Stimulated activated CD8-positive, alpha-beta memory T cell treated with anti-CD3 and anti-CD28 coated beads, Interleukin-4, amount 100 ng/mL, for 24 hours (primary cell): ENCODE results near the gene AKR1C2.
"Not testable (repeated sequence)": the region's sequence is repeated elsewhere in the genome, so short reads cannot be mapped to it uniquely, and the experiment has no call there.

ENCODE experiments used
- DNase-seq: peaks from one replicate; pipeline ENCODE4 v3.0.0-alpha.2; 2020; ENCODE audit warnings: low read depth

AKR1C2 gene

DNA sequence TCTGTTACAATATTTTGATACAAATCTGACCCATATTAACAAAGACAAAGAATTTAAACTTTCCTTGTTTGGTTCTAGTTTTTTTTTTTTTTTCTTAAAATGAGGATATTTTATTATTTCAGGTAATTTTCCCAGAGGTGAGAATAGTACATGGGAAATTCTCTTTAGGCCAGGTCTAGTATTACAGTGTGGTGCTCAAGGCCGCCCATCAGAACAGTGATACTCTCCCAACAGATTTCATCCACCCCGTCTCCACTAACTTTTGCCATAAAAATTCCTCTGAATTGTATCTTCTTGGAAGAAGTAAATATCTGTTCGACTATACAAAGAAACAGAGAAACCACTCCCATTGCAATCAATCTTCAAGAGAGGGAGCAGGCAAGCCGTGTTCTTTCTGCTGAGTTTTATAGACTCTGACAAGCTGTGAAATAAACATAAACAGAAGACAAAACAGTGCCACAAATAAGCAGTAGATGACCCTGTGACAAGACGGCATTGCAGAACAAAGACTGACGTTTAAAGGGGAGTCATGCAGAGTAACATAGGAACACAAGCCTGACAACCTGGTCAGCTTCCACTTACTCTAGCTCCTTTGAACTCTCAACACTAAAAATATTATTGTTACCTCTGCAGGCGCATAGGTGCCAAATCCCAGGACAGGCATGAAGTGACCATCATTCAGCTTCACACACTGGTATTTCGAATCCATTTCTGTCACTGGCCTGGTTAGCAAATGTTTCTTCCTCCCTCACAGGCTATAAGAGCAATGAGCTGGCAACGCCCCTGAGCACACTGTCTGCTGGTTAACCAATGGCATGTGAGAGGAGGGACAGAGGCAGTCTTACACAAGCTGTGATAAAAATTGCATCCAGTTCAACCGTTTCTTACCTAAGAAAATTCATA lies at the start of gene AKR1C2:
Gene AKR1C2, minus strand, starts transcription at position 731 of the 903 bp plus-strand sequence. Its CDS starts 22 bp downstream, at position 709.
- not testable (repeated sequence) for DNase-seq

DNA sequence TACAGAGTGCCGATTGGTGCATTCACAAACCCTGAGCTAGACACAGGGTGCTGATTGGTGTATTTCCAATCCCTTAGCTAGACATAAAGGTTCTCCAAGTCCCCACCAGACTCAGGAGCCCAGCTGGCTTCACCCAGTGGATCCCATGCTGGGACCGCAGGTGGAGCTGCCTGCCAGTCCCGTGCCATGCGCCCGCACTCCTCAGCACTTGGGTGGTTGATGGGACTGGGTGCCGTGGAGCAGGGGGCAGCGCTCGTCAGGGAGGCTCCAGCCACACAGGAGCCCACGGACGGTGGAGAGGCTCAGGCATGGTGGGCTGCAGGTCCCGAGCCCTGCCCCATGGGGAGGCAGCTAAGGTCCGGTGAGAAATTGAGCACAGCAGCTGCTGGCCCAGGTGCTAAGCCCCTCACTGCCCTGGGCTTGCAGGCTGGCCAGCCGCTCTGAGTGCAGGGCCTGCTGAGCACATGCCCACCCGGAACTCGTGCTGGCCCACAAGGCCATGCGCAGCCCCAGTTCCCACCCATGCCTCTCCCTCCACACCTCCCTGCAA lies 49.4 kb upstream of the AKR1C2 start:
- not testable (repeated sequence) for DNase-seq

GRCh38 chr10:5047912-5048628 lies 44.4 kb upstream of the AKR1C2 start:
- DNase-seq: no peak

DNA sequence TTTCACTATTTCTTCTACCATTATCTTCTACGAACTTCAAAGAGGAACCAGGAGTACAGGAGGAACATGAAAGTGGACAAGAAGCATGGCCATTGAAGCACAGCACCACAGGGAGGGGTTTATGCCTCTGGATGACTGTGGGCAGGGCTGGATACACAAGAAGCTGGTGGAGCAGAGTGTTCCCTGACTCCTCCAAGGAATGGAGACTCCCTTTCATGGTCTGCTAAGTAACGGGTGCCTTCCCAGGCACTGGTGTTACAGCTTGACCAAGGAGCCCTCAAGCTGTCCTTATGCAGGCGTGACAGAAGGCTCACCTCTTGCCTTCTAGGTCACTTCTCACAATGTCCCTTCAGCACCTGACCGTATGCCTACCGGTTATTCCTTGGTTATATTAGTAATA lies 43.4 kb upstream of the AKR1C2 start:
- DNase-seq: not testable (repeated sequence)

DNA sequence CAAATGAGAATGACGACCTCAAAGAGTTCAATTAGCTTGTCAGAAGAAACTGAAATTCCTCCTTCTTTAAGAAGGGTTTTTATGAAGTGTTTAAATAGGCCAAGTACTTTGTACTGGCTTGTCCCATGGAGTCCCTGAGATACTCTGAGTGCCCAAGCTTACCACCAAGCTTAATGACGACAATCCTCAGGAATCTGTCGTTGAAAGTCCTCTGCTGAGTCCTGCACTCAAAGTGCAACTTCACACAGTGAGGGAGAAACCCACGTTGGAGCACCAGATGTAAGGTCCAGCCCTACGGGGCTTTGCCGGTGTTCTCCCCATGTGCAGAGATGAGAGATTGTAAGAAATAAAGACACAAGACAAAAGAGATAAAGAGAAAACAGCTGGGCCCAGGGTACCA lies 42.8 kb upstream of the AKR1C2 start:
- no peak for DNase-seq

- DNase-seq: no peak
Measured at GRCh38 chr10:5045095-5045494, 41.4 kb upstream of the AKR1C2 start.

DNA sequence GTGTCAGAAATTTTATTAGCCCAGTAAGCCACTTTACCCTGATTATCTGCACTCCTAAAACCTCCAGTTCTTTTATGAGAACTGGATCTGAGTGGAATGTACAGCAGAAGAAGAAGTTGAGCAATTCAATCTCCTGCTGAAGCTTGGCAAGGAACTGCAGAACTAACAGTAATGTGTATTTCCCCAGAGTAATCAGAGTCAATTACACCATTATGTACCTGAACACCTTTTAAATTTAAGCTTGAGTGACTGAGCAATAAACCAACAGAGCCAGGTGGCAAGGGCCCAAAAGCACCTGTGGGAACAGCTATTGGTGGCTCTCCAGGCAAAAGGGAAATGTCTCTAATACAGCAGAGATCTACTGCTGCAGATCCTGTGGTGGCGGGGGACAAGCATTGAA lies 40.1 kb upstream of the AKR1C2 start:
- DNase-seq: no peak

DNA sequence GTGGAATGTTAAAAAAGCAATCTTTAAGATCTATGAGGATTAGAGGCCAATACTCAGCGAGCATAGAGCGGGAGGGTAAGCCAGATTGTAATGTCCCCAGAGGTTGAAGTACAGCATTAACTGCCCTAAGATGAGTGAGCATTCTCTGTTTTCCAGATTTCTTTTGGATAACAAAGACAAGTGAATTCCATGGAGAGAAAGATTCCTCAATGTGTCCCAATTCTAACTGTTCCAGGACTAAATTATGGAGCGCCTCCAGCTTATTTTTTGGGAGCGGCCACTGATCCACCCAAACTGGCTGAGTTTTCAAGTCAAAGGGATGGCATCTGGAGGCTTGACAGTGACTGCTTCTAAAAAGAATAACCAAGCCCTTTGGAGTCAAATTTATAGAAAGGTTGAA lies 39.3 kb upstream of the AKR1C2 start:
- DNase-seq: no peak

- no peak for DNase-seq
Measured at GRCh38 chr10:5041471-5042023, 37.9 kb upstream of the AKR1C2 start.

DNA sequence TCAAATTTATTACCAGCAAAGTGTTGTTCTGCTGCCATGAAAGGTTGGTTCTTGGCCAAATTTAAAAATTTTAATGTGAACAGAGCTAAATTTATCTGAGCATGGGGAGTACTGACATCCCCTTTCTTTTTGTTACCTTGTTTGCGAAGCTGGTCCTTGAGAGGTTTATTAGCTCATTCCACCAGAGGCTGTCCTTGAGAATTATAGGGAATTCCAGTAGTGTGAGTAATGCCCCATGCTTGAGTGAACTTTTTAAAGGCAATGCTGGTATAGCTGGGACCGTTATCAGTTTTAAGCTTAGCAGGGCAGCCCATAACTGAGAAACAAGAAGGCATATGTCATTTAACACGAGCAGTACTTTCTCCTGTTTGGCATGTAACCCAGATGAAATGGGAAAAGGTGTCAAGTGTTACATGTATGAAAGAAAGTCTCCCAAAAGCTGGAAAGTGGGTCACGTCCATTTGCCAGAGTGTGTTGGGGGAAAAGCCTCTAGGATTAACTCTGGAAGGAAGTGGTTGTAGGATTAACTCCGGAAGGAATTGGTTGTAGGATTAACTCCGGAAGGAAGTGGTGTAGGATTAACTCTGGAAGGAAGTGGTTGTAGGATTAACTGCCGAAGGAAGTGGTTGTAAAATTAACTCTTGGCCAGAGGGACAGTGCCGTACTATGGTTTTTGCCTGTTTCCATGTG lies 37.3 kb upstream of the AKR1C2 start:
- DNase-seq: no peak

DNA sequence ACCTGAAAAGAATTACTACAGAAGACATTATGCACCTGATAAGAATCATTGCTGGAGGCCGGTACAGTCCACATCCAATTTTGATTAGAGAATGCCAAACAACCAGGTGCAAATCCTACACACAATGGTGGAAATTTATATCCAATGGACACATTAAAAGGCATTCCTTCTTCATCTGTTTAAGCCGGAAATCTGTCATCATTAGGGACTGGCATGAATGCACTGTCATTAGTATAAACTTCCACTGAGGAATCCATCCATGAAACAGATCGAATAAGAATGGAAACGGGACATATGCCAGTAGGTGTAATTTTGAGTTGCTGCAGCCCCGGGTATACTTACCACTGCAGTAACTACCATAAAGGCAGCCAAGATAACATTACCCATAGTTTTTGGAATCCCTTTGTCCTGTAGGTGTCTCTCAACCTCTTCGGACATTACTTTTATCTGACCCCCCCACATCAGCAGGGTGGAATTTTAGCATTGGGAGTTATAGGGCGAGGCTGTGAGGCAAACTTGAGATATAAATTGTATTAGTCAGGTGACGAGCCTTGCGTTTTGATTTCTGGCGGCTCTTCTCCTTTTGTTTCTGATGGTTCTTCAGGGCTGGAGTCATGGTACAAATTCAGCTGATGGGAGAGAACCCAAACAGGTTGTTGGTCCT lies 36.5 kb upstream of the AKR1C2 start:
- no peak for DNase-seq

- no peak for DNase-seq
Measured at GRCh38 chr10:5038733-5039132, 35.1 kb upstream of the AKR1C2 start.

GRCh38 chr10:5038101-5038500 lies 34.4 kb upstream of the AKR1C2 start:
- no peak for DNase-seq

GRCh38 chr10:5036511-5036910 lies 32.9 kb upstream of the AKR1C2 start:
- DNase-seq: no peak

DNA sequence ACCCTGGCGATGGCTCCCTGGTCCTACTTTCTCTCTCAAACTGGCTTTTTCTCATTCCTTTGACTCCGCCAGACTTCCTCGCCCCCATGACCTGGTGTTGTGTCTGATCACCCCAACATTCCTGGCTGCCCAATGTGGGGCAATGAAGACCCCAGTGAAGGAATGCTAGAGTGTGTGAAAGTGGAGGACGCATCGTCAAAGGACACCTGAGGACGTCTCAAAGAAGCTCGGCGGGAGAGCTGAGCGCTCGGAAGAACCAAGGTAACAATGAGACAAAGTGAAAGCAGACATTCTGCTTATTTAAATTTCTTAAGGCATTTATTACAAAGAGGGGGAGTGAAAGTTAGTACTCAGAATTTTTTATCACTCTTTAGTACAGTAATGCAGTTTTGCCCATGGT lies 31.7 kb upstream of the AKR1C2 start:
- DNase-seq: no peak

DNA sequence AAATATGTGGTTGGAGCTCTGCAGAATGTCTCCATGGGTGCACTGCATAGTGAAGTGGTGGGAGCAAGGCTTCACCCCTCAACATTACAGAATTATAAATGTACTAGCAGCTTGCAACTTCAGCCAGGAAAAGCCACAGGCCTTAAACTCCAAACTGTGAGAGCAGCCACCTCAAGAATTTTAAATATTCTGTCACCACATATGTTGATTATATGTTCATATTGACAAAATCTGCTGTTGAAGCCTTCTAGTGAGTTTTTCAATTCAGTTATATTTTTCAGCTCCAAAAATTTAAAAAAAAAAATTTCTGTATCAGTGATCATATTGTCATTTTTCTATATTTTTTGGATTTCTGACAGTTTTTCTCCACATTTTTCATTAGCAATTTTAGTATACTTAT lies 30.9 kb upstream of the AKR1C2 start:
- no peak for DNase-seq

DNA sequence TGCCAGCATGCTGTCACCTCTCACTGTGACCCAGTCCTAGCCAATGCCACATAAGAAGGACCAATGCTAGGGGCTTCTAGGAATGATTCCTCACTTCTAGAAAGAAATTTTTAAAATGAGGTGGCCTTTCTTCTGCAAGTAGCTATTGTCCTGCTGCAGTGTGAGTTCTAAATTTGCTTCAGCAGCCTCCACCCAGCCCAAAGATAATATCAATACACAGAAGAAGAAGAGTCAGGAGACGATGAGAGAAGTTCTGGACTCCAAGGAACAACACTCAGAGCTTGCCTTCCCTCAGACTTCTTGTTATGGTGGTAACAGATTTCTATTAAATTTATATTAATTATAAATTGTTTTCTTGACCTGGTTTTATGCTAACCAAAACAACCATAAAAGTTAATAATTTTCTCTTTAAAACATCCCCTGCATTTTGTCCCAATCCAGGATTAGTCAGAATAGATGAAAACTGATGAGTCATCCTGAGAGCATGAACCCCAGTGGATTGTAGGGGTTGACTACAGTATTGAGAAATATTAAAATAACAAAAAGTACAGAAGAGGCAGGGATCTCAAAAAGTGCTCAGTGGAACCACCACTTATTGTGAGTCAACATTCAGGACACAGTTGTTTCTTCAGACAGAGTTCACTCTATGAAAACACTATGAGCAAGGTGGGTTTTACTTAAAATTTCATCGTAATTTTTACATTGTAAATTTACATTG lies 29.6 kb upstream of the AKR1C2 start:
- no peak for DNase-seq

- not testable (repeated sequence) for DNase-seq
Measured at GRCh38 chr10:5032444-5032843, 28.8 kb upstream of the AKR1C2 start.

GRCh38 chr10:5031588-5031987 lies 27.9 kb upstream of the AKR1C2 start:
- not testable (repeated sequence) for DNase-seq

- no peak for DNase-seq
Measured at GRCh38 chr10:5030989-5031388, 27.3 kb upstream of the AKR1C2 start.

GRCh38 chr10:5025461-5025881 lies 21.8 kb upstream of the AKR1C2 start:
- DNase-seq: not testable (repeated sequence)
